ENCODE data around the gene ZBTB7A.

ZBTB7A gene

GRCh38 chr19:4036576-4037300, 30.0 kb downstream of the ZBTB7A start:
- DNase-seq (ENCODE audit: low read depth in 3 of 3) = no peak

DNA sequence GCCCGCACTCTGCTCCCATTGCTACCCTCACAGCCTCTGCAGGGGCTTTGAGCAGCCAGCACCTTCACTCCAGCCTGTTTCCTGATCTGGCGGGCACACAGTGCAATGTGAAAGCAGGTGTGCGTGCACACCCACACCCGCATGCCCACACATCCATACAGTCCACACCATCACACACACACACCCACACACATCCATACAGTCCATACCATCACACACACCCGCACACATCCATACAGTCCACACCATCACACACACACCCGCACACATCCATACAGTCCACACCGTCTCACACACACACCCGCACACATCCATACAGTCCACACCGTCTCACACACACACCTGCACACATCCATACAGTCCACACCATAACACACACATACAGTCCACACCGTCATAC, 31.1 kb downstream of the ZBTB7A start:
- DNase-seq (ENCODE audit: low read depth in 3 of 3) = no peak

DNA sequence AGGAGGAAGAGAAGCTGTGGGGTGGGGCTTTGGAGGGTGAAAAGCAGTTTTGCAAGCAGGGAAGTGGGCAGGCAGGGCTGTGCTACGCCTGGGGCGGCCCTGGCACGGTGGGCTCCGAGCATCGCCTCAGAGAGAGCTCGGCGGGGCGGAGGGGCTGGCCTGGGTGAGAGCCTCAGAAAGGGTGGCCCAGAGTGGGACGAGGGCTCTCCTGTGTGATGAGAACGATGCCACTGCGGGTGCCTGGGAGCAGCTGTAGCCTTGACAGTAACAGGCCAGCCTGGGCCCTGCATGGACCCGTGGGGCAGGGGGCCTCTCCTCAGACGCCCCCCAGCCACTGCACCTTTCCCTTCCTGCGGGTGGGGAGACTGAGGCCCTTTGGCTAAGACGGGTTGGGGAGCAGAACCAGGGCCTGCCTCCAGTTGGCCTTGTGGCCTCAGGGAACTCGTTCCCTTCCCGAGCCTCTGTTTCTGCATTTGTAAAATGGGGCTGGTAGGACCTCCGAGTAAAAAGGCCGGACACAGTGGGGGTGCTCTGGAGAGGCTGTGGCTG, 31.6 kb downstream of the ZBTB7A start:
- no peak for DNase-seq (ENCODE audit: low read depth in 3 of 3)

- DNase-seq (ENCODE audit: low read depth in 3 of 3) = no peak
Measured at GRCh38 chr19:4034048-4035017, 32.4 kb downstream of the ZBTB7A start.

DNA sequence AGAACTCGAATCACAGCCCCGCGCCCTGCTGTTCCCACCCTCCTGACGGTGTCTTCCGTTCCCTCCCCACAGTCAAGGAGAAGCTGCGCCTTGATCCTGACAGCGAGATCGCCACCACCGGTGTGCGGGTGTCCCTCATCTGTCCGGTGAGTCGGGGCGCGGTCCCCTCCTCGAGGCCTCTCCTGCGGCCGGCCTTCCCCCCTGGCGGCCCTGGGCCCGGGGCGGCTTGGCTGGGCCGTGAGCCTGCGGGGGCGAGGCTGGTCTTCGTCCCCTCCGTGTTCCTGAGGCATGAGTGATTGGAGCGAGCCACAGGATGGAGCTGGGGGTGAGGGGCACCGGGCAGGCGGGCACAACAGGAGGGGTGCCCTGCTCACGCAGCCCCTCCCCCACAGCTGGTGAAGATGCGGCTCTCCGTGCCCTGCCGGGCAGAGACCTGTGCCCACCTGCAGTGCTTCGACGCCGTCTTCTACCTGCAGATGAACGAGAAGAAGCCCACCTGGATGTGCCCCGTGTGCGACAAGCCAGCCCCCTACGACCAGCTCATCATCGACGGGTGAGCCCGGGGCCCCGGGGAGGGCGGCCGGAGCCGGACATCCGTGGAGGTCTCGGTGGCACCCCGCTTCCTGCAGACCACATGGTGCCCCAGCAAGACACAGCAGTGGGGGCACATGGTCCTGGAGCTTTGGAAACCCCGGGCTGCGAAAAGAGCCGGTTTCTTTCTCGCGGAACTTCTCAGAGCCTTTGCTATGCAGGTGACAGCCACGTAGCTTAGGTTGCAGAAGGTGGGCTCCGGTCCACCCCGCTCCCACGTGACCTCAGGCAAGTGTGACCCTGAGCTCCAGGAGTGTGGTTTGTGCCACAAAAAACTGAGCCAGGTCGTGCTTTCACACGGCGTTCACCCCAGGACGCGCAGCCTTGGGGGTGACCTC, 33.4 kb downstream of the ZBTB7A start:
- DNase-seq (ENCODE audit: low read depth in 3 of 3) = no peak

- DNase-seq (ENCODE audit: low read depth in 3 of 3) = no peak
Measured at GRCh38 chr19:4032436-4032835, 34.3 kb downstream of the ZBTB7A start.

DNA sequence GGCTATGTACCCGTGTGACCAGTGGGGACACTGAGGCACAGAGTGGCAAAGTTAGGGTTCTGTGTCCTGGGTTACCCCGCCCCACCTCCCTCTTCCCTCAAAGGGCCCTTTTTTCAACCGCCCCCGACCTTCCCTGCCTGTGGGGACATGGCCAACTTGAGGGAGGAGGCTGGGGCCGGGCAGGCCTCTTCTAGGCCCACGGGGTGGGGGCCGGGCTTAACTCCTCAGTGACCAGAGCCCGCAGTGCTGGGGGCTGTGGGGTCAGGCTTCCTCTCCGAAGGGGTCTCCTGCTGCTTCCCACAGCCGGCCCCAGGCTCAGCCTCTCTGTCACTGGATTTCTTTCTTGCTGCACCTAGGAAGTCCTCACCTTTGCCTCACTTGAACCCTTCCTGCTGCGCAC, 35.3 kb downstream of the ZBTB7A start:
- DNase-seq (ENCODE audit: low read depth in 3 of 3) = no peak

DNA sequence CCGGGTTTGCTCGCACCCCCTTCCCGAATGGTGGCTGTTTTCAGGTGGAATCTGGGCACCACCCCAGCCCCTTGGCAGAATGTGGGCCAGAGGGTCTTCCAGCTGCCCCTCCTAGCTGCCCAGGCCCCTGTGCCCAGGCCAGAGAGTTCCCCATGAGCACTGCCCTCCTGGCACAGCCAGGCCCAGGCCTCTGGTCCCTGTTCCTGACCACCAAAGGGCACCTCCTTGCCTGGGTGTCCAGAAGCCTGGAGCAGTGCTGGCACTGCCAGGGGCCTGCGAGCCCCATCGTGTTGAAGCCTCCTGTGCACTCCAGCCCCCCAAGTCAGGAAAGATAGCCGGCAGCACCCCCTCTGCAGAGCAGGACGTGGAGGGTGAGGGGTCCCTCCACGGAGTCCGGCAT, 35.7 kb downstream of the ZBTB7A start:
- DNase-seq (ENCODE audit: low read depth in 3 of 3) = no peak

- no peak for DNase-seq (ENCODE audit: low read depth in 3 of 3)
Measured at GRCh38 chr19:4030552-4030951, 36.1 kb downstream of the ZBTB7A start.

- DNase-seq (ENCODE audit: low read depth in 3 of 3) = no peak
Measured at GRCh38 chr19:4029247-4029614, 37.5 kb downstream of the ZBTB7A start.

DNA sequence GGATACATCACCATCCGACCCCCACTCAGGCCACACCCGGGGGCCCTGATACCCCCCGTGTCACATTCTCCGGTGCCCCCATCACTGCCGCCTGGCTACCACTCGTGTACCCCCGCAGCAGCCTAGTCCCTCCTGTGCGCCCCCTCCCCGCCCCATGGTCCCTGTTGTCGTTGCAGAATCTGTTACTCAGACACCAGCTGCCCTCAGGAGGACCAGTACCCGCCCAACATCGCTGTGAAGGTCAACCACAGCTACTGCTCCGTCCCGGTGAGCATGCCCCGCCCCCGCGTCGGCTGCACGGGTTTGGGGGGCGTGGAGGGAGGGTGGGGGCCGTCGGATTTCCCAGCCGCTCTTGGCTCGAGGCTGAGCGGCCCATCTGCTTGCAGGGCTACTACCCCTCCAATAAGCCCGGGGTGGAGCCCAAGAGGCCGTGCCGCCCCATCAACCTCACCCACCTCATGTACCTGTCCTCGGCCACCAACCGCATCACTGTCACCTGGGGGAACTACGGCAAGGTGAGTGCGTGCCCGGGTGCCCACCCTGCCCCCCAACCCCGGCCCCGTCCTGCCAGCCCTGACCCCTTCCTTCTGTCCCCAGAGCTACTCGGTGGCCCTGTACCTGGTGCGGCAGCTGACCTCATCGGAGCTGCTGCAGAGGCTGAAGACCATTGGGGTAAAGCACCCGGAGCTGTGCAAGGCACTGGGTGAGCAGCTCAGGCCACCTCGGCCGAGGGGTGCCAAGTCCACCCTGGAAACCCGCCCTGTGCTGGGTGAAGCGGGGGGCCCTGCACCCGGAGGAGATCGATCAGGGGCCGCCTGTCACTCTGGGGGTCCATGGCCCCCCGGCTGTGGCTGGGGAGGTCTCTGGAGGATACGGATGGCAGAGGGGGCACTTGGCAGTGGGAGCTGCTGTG, 38.1 kb downstream of the ZBTB7A start:
- DNase-seq (ENCODE audit: low read depth in 3 of 3) = no peak

DNA sequence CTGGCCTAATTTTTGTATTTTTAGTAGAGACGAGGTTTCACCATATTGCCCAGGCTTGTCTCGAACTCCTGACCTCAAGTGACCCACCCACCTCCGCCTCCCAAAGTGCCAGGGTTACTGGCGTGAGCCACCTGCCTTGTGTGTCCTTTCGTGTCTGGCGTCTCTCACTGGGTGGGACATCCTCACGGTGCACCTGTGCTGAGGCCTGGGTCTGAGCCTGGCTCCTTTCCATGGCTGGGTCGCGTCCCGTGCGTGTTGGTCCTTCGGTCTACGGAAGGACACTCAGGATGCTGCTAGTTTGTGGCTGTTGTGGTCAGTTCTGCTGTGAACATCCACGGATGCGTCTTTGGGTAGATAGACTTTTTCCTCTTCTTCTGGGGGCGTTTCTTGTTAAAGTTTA, 39.6 kb downstream of the ZBTB7A start:
- DNase-seq (ENCODE audit: low read depth in 3 of 3) = no peak

DNA sequence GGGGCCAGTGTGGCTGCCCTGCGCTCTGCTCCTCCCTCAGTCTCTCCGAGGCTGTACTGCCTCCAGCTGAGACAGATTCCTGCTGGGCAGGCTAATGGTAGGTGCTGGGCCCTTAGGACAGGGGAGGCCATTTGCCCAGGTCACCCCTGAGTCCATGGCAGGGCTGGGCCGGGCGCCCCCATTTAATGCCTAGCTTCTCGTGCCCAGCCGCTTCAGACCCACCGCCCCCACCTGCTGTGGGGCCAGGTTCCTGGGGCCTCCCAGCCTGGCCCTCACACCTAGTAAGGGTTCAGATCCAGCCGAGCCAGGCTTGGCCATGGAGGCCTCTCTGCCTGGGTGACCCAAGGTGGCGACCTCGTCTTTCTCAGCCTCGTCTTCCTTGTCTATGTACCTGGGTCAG, 41.4 kb downstream of the ZBTB7A start:
- no peak for DNase-seq (ENCODE audit: low read depth in 3 of 3)

DNA sequence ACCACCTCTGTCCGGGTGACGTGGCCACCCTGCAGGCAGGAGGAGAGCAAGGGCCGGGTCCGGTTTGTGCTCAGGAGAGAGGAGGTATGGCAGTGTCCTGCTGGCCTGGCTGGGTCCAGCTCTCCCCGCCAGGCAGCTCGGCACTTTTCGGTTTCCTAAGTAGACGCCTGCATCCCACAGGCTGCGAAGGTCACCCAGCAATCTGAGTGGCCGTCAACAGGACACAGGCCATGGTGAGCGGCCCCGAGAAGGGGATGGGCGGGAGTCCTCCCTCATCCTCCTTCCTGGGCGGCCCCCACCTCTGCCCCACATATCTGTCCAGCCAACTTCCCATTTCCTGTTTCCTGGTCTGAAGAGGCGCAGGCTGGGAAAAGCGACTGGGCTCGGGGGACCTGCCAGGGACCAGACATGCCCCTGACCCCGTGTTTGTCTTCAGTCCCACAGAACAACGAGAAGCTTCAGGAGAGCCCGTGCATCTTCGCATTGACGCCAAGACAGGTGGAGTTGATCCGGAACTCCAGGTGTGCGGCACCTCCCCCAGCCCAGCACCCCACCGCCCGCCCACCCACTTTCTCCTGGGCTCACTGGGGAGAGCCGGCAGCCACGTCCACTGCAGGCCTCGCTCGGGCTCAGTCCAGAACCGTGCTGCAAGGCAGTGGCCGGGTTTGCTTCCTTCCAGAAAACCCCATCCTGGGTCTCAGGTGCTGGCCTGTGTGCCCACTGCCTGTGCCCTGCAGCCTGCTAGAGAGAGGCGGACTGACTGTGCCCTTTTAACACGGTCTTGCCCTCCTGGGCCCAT, 42.9 kb downstream of the ZBTB7A start:
- DNase-seq (ENCODE audit: low read depth in 3 of 3) = no peak

DNA sequence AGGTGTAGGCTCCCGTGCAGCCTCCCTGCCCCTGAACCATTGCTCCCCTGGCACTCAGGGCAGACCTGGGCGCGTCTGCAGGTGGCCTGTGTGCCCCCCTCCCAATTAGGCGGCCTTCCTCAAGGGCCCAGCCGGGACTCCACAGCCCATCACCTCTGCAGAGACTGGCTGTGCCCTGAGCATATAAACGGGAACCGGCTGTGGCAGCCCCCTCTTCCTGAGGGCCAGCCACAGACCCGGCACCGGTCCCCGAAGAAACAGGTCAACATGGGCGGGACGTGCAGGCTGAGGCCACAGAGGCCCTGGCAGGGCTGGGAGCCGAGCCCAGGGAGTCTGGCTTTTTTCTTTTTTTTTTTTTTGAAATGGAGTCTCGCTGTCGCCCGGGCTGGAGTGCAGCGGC, 47.1 kb downstream of the ZBTB7A start:
- no peak for DNase-seq (ENCODE audit: low read depth in 3 of 3)

DNA sequence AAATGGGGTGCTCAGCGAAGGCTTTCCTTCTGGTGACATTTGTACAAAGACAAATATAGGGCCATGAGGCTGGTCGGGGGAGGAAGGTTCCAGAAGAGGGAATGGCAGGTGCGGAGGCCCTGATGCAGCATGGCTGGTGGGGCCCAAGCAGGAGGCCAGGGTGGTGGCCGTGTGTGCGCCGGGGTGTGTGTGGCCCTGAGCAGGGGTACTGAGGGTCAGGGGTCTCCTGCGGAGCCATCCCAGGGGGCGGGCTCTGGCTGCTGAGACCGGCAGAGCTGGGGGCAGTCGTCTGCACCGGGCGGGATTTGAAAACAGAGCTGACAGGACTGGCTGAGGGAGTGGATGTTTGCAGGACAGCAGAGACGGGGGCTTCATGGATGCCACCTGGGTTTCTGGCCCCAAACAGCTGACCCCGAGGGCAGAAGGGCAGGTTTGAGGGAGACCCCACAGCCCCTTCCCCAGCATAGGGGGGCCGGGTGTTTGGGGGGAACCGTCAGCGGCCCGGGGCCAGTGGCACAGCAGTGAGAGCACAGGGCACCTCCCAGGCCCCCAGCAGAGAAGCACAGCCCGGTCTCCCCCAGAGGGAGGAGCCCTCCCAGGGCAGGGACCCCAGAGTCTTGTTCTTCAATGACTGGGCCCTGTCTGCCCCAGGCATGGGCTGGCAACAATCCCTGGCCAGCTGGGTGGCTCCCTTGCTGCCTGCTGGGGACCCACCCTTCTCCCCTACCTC, 47.8 kb downstream of the ZBTB7A start:
- no peak for DNase-seq (ENCODE audit: low read depth in 3 of 3)

- no peak for DNase-seq (ENCODE audit: low read depth in 3 of 3)
Measured at GRCh38 chr19:4018140-4018613, 48.5 kb downstream of the ZBTB7A start.

DNA sequence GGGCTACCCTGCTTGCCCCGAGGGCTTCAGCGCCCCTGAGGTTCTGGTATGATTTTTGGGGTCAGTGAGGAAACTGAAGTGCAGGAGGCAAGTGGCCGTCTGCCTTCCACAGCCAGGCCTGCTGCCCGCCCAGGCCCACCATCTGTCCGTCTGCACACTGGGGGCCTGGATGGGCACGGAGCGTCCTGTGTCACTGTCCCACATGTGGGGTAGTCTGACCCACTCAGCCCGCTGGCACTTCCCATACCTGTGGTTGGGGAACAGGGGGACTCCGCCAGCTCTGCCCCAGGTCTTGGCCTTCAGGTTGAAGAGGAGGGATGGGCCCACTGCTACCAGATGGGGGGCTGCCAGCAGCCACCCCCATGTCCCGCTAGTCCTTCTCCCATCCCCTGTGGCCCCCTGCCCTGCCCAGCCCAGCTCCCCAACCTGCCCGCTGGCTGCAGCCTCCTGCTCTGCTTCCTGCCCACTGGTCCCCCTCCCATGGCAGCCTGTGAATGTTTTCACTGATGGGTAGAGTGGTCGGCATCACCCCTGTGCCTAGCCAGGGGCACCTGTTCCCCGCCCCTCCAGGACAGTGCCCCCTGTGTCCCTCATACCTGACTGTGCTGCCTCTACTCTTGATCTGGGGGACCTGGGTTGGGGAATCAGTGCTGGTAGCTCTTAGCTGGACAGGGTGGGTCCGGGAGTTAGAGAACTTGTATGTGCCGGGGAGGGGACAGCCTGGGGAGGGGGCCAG, 49.6 kb downstream of the ZBTB7A start:
- no peak for DNase-seq (ENCODE audit: low read depth in 3 of 3)
